ENCODE measurements around the gene SPAG16.

DNA sequence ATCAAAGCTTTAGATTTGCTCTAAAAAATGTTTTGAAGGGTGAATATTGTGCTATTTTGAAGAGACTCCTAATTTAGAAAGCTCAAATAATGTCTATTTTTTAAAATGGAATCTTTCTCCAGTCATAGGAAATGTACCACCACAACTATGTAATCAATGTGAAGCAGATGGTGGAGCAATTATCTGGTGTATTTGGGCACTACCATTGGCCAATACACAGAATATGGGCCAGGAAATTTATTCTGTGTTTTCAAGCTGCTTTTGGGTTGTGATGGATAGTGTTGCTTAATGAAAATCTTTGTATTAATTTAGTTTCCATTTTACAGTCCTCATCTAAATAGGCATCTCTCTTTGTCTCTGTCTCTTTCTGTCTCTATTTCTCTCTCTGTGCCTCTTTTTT, 1109.5 kb downstream of the SPAG16 start:
- TF ChIP-seq SIN3A (IDR thresholded peaks at IDR 0.05; ENCODE audit: borderline replicate concordance, insufficient read depth, low read length) (no peak), TAF1 (IDR thresholded peaks at IDR 0.05; ENCODE audit: borderline replicate concordance, insufficient read depth, low read length) (no peak)
